Urothelium cell line (cell line): ENCODE results near the gene CNTN1.

Experiments
- DNase-seq: peaks from one replicate; pipeline ENCODE4 v3.0.0; 2011; ENCODE audit warnings: low spot score, mixed read lengths
- FAIRE-seq: peaks from 2 replicates; lab custom pipeline; 2011; peaks lifted over from hg19 to GRCh38; lab: Jason Lieb, UNC

CNTN1 gene

GRCh38 chr12:40947797-40948196 is 255.6 kb downstream of the CNTN1 start:
- no peak for FAIRE-seq

GRCh38 chr12:40953076-40953475 is 260.8 kb downstream of the CNTN1 start:
- DNase-seq (no peak), FAIRE-seq (no peak)

More at GRCh38 chr12:40947797-40948196, 255.6 kb downstream of the CNTN1 start:
- no peak for DNase-seq

- no peak for FAIRE-seq
- no peak for DNase-seq
These were observed 265.2 kb downstream of the CNTN1 start for GRCh38 chr12:40957417-40957816.

- DNase-seq (no peak), FAIRE-seq (no peak)
These were observed 266.8 kb downstream of the CNTN1 start for GRCh38 chr12:40959041-40959440.

- no peak for FAIRE-seq
- DNase-seq: no peak
These were observed 271.5 kb downstream of the CNTN1 start for GRCh38 chr12:40963751-40964150.

- FAIRE-seq (no peak), DNase-seq (no peak)
These were observed 277.6 kb downstream of the CNTN1 start for GRCh38 chr12:40969796-40970195.

- DNase-seq (peak; percentile 21), FAIRE-seq (no peak)
These were observed 278.2 kb downstream of the CNTN1 start for GRCh38 chr12:40970320-40970907.

GRCh38 chr12:40971911-40972310 is 279.7 kb downstream of the CNTN1 start:
- FAIRE-seq (no peak), DNase-seq (no peak)

- FAIRE-seq (no peak), DNase-seq (no peak)
These were observed 284.3 kb downstream of the CNTN1 start for GRCh38 chr12:40976546-40976945.

- FAIRE-seq: peak; percentile 56
- peak; percentile 28 for DNase-seq
These were observed 288.3 kb downstream of the CNTN1 start for GRCh38 chr12:40980427-40980961.

- FAIRE-seq: no peak
These were observed 293.8 kb downstream of the CNTN1 start for GRCh38 chr12:40986001-40986400.

GRCh38 chr12:40988355-40988754 is 296.1 kb downstream of the CNTN1 start:
- FAIRE-seq (no peak), DNase-seq (no peak)

More at GRCh38 chr12:40986001-40986400, 293.8 kb downstream of the CNTN1 start:
- no peak for DNase-seq

GRCh38 chr12:40988824-40989223 is 296.6 kb downstream of the CNTN1 start:
- FAIRE-seq (no peak), DNase-seq (no peak)

- DNase-seq (no peak), FAIRE-seq (no peak)
These were observed 297.5 kb downstream of the CNTN1 start for GRCh38 chr12:40989785-40990184.

GRCh38 chr12:40992158-40992557 is 299.9 kb downstream of the CNTN1 start:
- FAIRE-seq: no peak

GRCh38 chr12:40992674-40993073 is 300.4 kb downstream of the CNTN1 start:
- no peak for FAIRE-seq
- DNase-seq: no peak

More at GRCh38 chr12:40992158-40992557, 299.9 kb downstream of the CNTN1 start:
- DNase-seq: no peak

- DNase-seq (no peak), FAIRE-seq (no peak)
These were observed 300.9 kb downstream of the CNTN1 start for GRCh38 chr12:40993158-40993557.

GRCh38 chr12:40996091-40996490 is 303.9 kb downstream of the CNTN1 start:
- FAIRE-seq (no peak), DNase-seq (no peak)

- DNase-seq (no peak), FAIRE-seq (no peak)
These were observed 307.0 kb downstream of the CNTN1 start for GRCh38 chr12:40999210-40999609.

- DNase-seq (no peak), FAIRE-seq (no peak)
These were observed 316.2 kb downstream of the CNTN1 start for GRCh38 chr12:41008472-41008871.

- no peak for FAIRE-seq
- no peak for DNase-seq
These were observed 319.7 kb downstream of the CNTN1 start for GRCh38 chr12:41011939-41012338.

GRCh38 chr12:41013881-41014642 is 321.8 kb downstream of the CNTN1 start:
- no peak for FAIRE-seq
- no peak for DNase-seq
